ENCODE data around the gene CTNNA2. TPM values are rescaled to one million over a fixed set of nuclear protein-coding genes. Genes with fewer than 3 reads are reported as not detected.

The CTNNA2 gene
- total and polyA plus RNA-seq, 12 donors = 0.09 to 0.57 (median 0.15) TPM; not detected in 9

GRCh38 chr2:80338794-80339193 is 825.9 kb downstream of the CTNNA2 start:
- Histone ChIP-seq H3K27me3 (no peaks in the 10 kb centered on the region), H3K9me3 (peaks cover 0 to 4% (median 0%) of the 10 kb centered on the region in 11 donors), H3K27ac (no peak overlapping the region), H3K4me3 (no peak overlapping the region), H3K36me3 (no peaks in the 10 kb centered on the region), H3K4me1 (peaks cover 0 to 6% (median 0%) of the 10 kb centered on the region in 9 donors)
- TF ChIP-seq CTCF (IDR thresholded peaks at IDR 0.05) = no peak
- ATAC-seq (no peak), DNase-seq (no peak)
- intact Hi-C loops (cut with DNase I) = loop anchor here in 1 of 10 donors (10.0 kb wide), 1 partner anchor 86 kb away; no protein-coding TSS in a partner anchor
- 68 to 76% methylated on average over 2 of the region's 2 CpGs for WGBS, 2 donors

- TF ChIP-seq CTCF (IDR thresholded peaks at IDR 0.05) = no peak
- 68 to 71% methylated on average over 3 of the region's 3 CpGs for WGBS, 2 donors
- H3K27ac ChIP-seq = no peak overlapping the region
- peaks cover 0 to 4% (median 0%) of the 10 kb centered on the region in 11 donors for H3K9me3 ChIP-seq
- no peak for DNase-seq
- no peaks in the 10 kb centered on the region for H3K27me3 ChIP-seq
- H3K36me3 ChIP-seq = no peaks in the 10 kb centered on the region
- peaks cover 0 to 6% (median 0%) of the 10 kb centered on the region in 9 donors for H3K4me1 ChIP-seq
- no peak overlapping the region for H3K4me3 ChIP-seq
- intact Hi-C loops (cut with DNase I) = no loop called here
- ATAC-seq = no peak
These were observed 827.2 kb downstream of the CTNNA2 start for GRCh38 chr2:80340022-80340421.

DNA sequence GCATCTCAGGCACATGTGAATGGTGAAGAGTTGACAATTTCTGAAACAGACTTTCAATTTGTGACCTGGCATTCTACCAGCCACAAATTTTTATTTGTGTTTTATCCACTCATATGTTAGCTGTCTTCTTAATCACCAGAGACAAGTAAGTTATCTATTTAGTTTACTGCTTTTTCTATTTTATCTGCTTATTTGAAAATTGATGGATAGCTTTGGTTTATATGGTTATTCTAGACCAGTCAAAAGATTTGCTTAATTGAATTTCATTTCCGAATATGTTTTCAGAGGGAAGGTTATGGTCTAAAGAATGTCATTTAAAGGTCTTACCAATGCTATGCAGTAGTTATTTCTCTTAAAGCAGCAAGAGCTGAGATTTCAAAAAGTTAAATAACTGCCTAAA is 835.2 kb downstream of the CTNNA2 start:
- Histone ChIP-seq H3K27me3 (no peaks in the 10 kb centered on the region), H3K27ac (no peak overlapping the region), H3K4me1 (no peaks in the 10 kb centered on the region), H3K9me3 (no peaks in the 10 kb centered on the region), H3K4me3 (no peak overlapping the region), H3K36me3 (no peaks in the 10 kb centered on the region)
- 91 to 95% methylated on average over 1 of the region's 1 CpG for WGBS, 2 donors
- TF ChIP-seq CTCF (IDR thresholded peaks at IDR 0.05) = no peak
- intact Hi-C loops (cut with DNase I) = no loop called here
- DNase-seq (no peak), ATAC-seq (no peak)

- DNase-seq (no peak), ATAC-seq (no peak)
- no peaks in the 10 kb centered on the region for H3K27me3 ChIP-seq
- H3K4me3 ChIP-seq = no peak overlapping the region
- intact Hi-C loops (cut with DNase I) = no loop called here
- H3K4me1 ChIP-seq = no peaks in the 10 kb centered on the region
- no peaks in the 10 kb centered on the region for H3K9me3 ChIP-seq
- H3K27ac ChIP-seq = no peak overlapping the region
- TF ChIP-seq CTCF (IDR thresholded peaks at IDR 0.05) = no peak
- H3K36me3 ChIP-seq = no peaks in the 10 kb centered on the region
These were observed 836.1 kb downstream of the CTNNA2 start for GRCh38 chr2:80348953-80349352.

Measured in heart right ventricle (tissue), 16 donors.